Adipocyte (in vitro differentiated cells): Measurements from ENCODE around the gene CRYBB1.

ENCODE experiments used
- DNase-seq: peaks from one replicate; pipeline ENCODE4 v3.0.0-alpha.2; 2015; ENCODE audit warnings: low read depth
- H3K27me3 ChIP-seq: replicated peaks from 2 replicates; pipeline ENCODE4 v1.7.0; 2013; ENCODE audit warnings: mild to moderate bottlenecking, low read length, moderate library complexity; ENCODE audit not compliant: control insufficient read depth, insufficient read depth
- H3K36me3 ChIP-seq: 2 replicates; pipeline ENCODE4 v1.7.0; 2013; ENCODE audit warnings: low read length, mild to moderate bottlenecking, moderate library complexity; ENCODE audit not compliant: control insufficient read depth, insufficient read depth, severe bottlenecking
- H3K4me1 ChIP-seq: 2 replicates; pipeline ENCODE4 v1.7.0; 2013; ENCODE audit warnings: mild to moderate bottlenecking, low read length, moderate library complexity; ENCODE audit not compliant: control insufficient read depth, insufficient read depth
- H3K4me3 ChIP-seq: 2 replicates; pipeline ENCODE4 v1.7.0; 2013; ENCODE audit warnings: mild to moderate bottlenecking, low read length, moderate library complexity
- H3K9ac ChIP-seq: 2 replicates; pipeline ENCODE4 v1.7.0; 2013; ENCODE audit warnings: mild to moderate bottlenecking, low read length, moderate library complexity
- H3K9me3 ChIP-seq: 2 replicates; pipeline ENCODE4 v1.7.0; 2013; ENCODE audit warnings: mild to moderate bottlenecking, low read length, moderate library complexity; ENCODE audit not compliant: control insufficient read depth

Gene CRYBB1

GRCh38 chr22:26617271-26618199 is at the start of gene CRYBB1:
TSS of gene CRYBB1 (minus strand) at chr22:26618027. CDS start at chr22:26616319, 1,708 bp downstream.
- no peaks in the 10 kb centered on the region for H3K4me1 ChIP-seq
- peaks cover 55% of the 10 kb centered on the region for H3K27me3 ChIP-seq
- H3K4me3 ChIP-seq: no peak within 1 kb of the TSS
- no peak within 1 kb of the TSS for H3K9ac ChIP-seq
- H3K36me3 ChIP-seq: no peaks in the 10 kb centered on the region
- H3K9me3 ChIP-seq: no peaks in the 10 kb centered on the region
- peak; percentile 9 for DNase-seq

GRCh38 chr22:26667140-26667539 is 49.3 kb upstream of the CRYBB1 start:
- no peaks in the 10 kb centered on the region for H3K36me3 ChIP-seq
- H3K4me1 ChIP-seq: peaks cover 1% of the 10 kb centered on the region
- no peaks in the 10 kb centered on the region for H3K9me3 ChIP-seq
- peaks cover 5% of the 10 kb centered on the region for H3K27me3 ChIP-seq
- DNase-seq: no peak
- no peak overlapping the region for H3K9ac ChIP-seq
- H3K4me3 ChIP-seq: no peak overlapping the region

DNA sequence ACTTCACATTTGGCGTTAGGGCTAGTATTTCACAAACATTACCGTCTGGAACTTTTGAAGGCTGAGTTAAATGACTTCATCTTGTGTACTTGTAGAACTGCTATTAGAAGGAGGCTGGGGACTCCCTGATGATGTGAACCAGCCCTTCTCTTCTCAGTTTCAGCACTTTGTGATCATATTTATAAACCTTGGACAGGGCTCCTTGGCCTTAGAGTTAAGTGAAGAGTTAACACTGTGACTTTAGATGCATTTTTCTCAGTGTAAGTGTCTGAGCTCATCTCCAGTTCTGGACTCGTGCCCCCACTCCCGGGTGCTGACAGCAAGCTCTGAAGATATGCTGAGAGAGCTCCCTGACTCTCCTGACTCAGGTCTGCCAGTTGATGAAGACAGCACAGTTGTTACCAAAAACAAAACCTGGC is 48.0 kb upstream of the CRYBB1 start:
- peaks cover 13% of the 10 kb centered on the region for H3K27me3 ChIP-seq

GRCh38 chr22:26663374-26663923 is 45.6 kb upstream of the CRYBB1 start:
- DNase-seq: no peak
- H3K27me3 ChIP-seq: peaks cover 20% of the 10 kb centered on the region
- H3K4me3 ChIP-seq: no peak overlapping the region
- H3K36me3 ChIP-seq: no peaks in the 10 kb centered on the region
- H3K4me1 ChIP-seq: peaks cover 1% of the 10 kb centered on the region
- H3K9me3 ChIP-seq: no peaks in the 10 kb centered on the region
- H3K9ac ChIP-seq: no peak overlapping the region

More for the DNA sequence above, 48.0 kb upstream of the CRYBB1 start:
- DNase-seq: no peak
- Histone ChIP-seq H3K36me3 (no peaks in the 10 kb centered on the region), H3K4me1 (no peaks in the 10 kb centered on the region), H3K9me3 (no peaks in the 10 kb centered on the region), H3K4me3 (no peak overlapping the region), H3K9ac (no peak overlapping the region)

- no peaks in the 10 kb centered on the region for H3K36me3 ChIP-seq
- no peaks in the 10 kb centered on the region for H3K9me3 ChIP-seq
- no peak for DNase-seq
- peaks cover 32% of the 10 kb centered on the region for H3K27me3 ChIP-seq
- no peak overlapping the region for H3K4me3 ChIP-seq
- no peak overlapping the region for H3K9ac ChIP-seq
- peaks cover 3% of the 10 kb centered on the region for H3K4me1 ChIP-seq
Measured at GRCh38 chr22:26662160-26662559, 44.3 kb upstream of the CRYBB1 start.

- Histone ChIP-seq H3K4me3 (no peak overlapping the region), H3K9me3 (no peaks in the 10 kb centered on the region), H3K36me3 (no peaks in the 10 kb centered on the region), H3K9ac (no peak overlapping the region), H3K4me1 (peaks cover 3% of the 10 kb centered on the region), H3K27me3 (peaks cover 35% of the 10 kb centered on the region)
- no peak for DNase-seq
Measured at GRCh38 chr22:26660961-26661578, 43.2 kb upstream of the CRYBB1 start.

GRCh38 chr22:26660356-26660755 is 42.5 kb upstream of the CRYBB1 start:
- H3K9me3 ChIP-seq: no peaks in the 10 kb centered on the region
- no peak overlapping the region for H3K9ac ChIP-seq
- H3K4me3 ChIP-seq: no peak overlapping the region
- peaks cover 35% of the 10 kb centered on the region for H3K27me3 ChIP-seq
- peaks cover 3% of the 10 kb centered on the region for H3K4me1 ChIP-seq
- no peak for DNase-seq
- H3K36me3 ChIP-seq: no peaks in the 10 kb centered on the region

- Histone ChIP-seq H3K36me3 (no peaks in the 10 kb centered on the region), H3K9me3 (no peaks in the 10 kb centered on the region)
Measured at GRCh38 chr22:26658671-26659478, 41.0 kb upstream of the CRYBB1 start.

DNA sequence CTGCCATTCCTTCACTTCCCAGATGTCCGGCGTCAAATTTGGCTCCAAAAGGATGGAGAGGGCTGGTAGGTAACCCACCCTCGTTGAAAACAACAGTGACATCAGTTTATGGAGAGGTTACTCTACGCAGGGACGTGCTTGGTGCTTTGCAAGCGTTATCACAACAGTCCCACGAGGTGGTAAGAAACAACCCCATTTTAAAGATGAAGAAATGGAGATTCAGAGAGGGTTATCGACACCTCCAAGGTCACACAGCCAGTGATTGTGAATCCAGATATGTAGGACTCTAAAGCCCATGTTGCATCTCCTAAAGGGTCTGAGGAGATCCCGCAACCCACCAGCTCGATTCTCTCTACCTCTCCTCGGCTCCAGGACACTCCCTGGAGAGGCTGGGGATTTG is 40.3 kb upstream of the CRYBB1 start:
- DNase-seq: no peak
- H3K4me1 ChIP-seq: peaks cover 3% of the 10 kb centered on the region
- H3K9me3 ChIP-seq: no peaks in the 10 kb centered on the region
- H3K4me3 ChIP-seq: no peak overlapping the region
- H3K27me3 ChIP-seq: peaks cover 44% of the 10 kb centered on the region
- no peaks in the 10 kb centered on the region for H3K36me3 ChIP-seq
- no peak overlapping the region for H3K9ac ChIP-seq

More at GRCh38 chr22:26658671-26659478, 41.0 kb upstream of the CRYBB1 start:
- Histone ChIP-seq H3K4me3 (peak overlapping the region; percentile 28), H3K9ac (no peak overlapping the region), H3K4me1 (peaks cover 3% of the 10 kb centered on the region), H3K27me3 (peaks cover 41% of the 10 kb centered on the region)
- DNase-seq: peak; percentile 80

DNA sequence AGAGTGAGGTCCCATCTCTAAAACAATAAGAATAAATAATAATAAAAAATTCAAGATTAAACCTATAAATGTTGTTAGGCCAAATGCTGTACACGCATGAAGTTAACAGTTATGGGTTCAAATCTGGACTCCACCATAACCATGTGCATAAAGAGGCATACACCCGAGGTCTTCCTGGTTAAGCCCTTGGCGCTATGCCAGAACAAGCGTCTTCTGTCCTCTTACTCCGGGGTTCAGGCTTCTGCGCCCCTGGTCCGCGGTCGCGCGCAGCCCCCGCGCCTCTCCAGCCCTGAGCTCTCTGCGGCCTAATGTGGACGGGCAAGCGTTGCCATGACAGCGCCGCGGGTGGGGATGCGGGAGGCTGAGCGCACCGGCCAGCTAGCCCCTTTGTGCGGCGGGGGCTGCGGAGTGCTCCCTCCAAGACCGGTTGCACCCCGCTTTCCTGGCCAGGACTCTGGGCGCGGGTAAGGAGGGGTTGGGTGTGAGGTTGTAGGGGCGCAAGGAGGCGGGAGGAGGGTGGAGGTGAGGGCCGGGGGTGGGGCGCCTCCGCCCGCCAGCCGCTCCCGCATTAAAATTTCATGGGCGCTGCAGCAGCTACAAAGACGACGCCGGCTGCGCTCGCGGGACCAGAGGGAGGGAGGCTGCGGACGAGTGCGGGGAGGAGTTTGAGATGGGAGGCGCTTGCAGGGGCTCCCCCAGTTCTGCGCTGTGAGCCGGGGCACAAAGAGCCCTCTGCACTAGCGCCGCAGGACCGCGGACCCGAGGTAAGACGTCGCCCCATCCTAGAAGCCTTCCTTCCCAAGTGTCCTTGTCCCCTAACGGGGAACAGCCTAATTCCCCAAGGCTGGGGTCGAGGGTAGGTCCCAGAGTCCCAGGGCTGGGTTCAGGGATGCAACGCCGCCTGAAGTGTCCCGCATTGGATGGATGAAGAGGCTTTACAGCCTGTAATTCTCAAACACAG is 39.3 kb upstream of the CRYBB1 start, which contains the start of gene MIAT:
MIAT (plus strand) TSS at position 698 of the 961 bp plus-strand sequence.
- DNase-seq: peak; percentile 52
- H3K4me3 ChIP-seq: no peak within 1 kb of the TSS
- H3K36me3 ChIP-seq: no peaks in the 10 kb centered on the region
- no peaks in the 10 kb centered on the region for H3K9me3 ChIP-seq
- peaks cover 3% of the 10 kb centered on the region for H3K4me1 ChIP-seq
- no peak within 1 kb of the TSS for H3K9ac ChIP-seq
- H3K27me3 ChIP-seq: peaks cover 50% of the 10 kb centered on the region
